GM18519 (cell line): ENCODE data around the gene TOMM5.

Experiments used
- ATAC-seq: cut with Tn5 transposase; IDR thresholded peaks from one replicate; pipeline ENCODE4 v1.9.1; 2021; ENCODE audit warnings: mild to moderate bottlenecking, moderate library complexity; ENCODE audit not compliant: unreplicated experiment, low FRiP score

TOMM5 gene

GRCh38 chr9:37592108-37592951 is at the start of gene TOMM5:
TSS of gene TOMM5 (minus strand) at chr9:37592597. CDS start at chr9:37592532, 65 bp downstream.
- no peak for ATAC-seq

DNA sequence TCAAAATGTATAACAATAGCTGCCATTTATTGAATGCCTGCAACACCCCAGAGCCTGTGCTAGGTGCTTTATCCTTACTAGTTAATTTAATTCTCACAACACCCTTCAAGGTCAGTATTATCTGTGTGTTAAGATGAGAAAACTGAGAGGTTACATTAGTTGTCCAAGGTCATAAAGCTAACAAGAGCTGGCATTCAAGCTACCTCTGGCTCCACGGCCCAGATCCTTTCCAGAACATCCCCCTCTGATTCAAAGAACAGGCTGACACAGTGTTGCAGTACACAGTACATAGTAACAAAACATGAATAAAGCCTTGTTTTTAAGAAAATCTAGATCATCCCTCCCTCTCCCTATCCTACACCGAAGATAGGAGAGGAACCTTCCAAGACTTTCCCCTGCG is 48.9 kb upstream of the TOMM5 start:
- no peak for ATAC-seq

DNA sequence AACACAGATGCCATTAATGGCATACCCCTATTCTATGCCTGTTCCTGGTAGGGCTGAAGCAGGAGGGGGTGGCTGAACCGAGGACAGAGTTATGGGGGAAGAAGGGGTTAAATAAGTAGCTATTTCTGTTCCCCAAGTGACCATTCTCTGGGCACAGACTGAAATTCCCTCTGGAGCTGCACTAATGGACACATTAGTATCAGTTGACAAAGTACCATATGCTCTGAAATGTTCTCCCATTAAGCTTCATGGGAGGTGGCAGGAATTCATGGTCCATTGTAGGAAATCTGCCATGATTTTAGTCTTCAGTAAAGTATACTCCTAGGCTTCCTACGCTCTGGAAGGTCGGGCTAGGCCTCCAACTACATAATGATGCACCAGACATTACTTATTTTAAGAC is 47.8 kb upstream of the TOMM5 start:
- no peak for ATAC-seq

GRCh38 chr9:37639841-37640240 is 47.4 kb upstream of the TOMM5 start:
- no peak for ATAC-seq

- no peak for ATAC-seq
Observed at GRCh38 chr9:37639109-37639762, 46.8 kb upstream of the TOMM5 start.

GRCh38 chr9:37636511-37637448 is 44.4 kb upstream of the TOMM5 start:
- ATAC-seq = no peak

GRCh38 chr9:37635808-37636207 is 43.4 kb upstream of the TOMM5 start:
- no peak for ATAC-seq

- no peak for ATAC-seq
Observed at GRCh38 chr9:37632479-37632878, 40.1 kb upstream of the TOMM5 start.

DNA sequence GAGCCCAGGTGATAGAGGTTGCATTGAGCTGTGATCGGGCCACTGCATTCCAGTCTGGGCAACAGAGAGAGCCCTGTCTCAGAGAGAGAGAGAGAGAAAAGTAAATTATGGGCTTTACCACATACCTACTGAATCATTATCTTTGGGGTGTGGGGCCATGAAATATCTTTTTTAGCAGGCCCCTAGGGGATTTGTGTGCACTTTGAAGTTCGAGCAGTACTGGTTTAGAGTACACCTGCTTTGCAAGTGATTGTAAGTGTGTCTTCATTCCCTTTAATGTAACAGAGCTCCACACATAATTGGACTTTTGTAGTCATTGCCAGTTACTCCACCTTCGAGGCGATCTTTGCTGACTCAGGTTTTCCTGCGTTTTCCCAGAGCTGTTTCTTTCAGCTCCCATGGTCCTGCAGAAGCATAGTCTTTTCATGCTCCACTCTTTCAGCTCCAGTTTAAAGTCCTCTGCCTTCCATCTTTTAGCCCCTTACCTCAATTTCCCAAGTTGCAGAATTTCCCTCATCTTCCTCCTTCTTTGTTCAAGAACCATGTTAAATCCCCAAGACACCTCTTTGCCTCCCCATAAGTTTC is 34.4 kb upstream of the TOMM5 start:
- ATAC-seq = no peak

- no peak for ATAC-seq
Observed at GRCh38 chr9:37625758-37626147, 33.4 kb upstream of the TOMM5 start.

DNA sequence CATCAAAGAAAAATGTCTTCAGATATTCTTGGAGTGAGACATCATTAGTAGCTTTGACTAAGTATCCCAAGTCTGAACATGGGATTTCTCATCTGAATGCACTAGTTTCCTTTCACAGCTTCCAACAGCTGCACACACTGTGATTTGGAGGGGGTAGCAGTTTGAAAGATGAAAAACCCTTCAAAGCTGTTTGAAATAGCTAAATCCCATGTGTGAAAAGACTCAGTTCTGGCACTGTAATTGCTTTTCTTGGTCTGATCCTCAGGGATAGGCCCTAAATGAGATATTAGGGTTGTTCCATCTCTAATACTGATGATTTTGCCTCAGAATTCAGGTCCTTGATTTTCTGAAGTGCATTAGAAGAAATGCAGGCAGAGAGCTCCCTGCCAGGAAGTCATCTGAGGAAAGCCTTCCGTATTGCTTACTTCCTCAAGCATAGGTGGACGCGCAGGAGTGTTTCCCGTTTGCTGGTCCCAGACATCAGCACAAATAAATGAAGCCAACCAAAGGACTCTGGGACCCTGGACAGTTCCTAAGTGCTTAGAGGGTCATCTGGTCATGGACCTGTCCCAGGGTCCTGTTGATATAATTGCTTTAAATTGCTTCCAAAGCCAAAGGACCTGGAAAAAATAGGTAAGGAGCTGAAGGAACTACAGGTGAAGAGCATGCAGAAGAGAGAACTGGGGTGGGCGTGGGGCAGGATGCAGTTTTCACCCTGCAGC is 32.8 kb upstream of the TOMM5 start:
- ATAC-seq = no peak

GRCh38 chr9:37624073-37624472 is 31.7 kb upstream of the TOMM5 start:
- ATAC-seq = no peak

GRCh38 chr9:37623267-37623666 is 30.9 kb upstream of the TOMM5 start:
- no peak for ATAC-seq

DNA sequence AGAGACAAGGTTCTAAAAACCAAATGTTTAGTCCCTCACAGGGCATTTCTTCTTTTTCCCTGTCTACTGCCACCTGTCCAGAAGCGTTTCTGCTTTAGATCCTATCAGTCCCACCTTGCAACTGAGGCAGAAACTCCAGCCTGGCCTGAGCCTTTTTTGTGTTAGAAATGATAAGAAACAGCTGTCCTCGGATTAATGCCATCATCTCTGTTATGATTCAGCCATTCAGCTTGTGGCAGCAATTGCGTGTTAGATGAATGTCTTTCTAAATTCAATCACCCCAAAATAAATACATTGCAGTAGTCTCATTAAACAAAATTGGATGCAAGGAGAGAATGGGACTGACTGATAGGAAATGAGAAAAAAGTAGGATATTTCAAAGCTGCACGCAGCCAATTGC is 30.1 kb upstream of the TOMM5 start:
- ATAC-seq = no peak

GRCh38 chr9:37621273-37622121 is 29.1 kb upstream of the TOMM5 start:
- no peak for ATAC-seq

DNA sequence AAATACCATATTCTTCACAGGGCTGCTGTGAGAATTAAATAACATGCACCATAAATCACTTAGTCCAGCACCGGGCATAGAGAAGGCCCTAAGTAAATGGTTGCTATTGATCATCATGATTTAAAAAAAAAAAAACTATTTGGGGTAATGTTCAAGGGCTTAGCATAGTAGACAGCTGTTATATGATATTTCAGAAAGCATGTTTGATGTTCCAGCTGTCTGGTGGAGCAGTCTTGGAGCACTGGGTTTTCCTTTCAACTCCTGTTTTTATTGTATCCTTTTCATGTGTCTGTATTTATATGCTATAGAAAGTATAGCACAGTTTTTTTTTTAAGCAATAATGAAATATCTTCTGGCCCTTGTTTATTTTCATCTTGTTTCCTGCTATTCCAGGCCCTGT is 28.0 kb upstream of the TOMM5 start:
- ATAC-seq = no peak

DNA sequence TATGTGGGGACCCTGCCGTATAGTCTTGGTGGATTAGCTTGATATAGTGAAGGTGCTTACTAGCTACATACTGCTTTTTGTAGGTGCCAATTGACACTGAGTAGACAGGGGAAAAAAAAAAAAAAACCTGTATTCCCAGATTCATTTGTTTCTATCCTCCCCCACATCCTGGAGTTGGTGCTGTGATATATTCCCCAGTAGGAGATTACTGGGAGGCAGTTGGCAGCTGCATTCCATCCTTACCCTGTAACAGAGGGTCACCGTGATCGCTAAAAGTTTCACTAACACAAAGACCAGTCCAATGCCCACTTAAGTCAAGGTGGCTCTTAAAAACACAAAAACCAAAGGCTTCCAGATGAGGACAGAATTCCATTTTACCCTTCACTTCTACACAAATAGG is 27.4 kb upstream of the TOMM5 start:
- no peak for ATAC-seq

GRCh38 chr9:37618817-37619216 is 26.4 kb upstream of the TOMM5 start:
- no peak for ATAC-seq

DNA sequence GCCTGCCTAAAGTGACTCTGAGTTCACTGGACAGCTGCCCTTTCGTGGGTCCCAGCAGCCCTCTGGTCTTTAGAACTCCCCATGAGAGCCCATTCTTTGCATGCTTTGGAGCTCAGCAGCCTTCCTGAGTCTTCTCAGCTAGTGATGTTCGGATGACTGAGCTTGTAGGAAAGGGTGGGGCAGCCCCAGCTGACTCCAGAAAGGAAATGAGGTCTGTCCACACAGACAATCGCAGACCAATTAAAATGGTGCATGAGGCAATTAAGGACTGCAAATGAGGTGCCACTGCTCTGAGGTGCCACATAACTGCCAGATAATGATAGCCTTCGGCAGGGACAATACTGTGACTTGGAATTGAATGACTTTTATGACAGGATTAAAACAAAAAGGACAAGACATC is 25.4 kb upstream of the TOMM5 start:
- no peak for ATAC-seq
